Activated CD8-positive, alpha-beta memory T cell treated with anti-CD3 and anti-CD28 coated beads, Interleukin-2, amount 50 U/mL, for 48 hours (primary cell): ENCODE measurements around the gene DPYSL5.
"Not testable (repeated sequence)": the region's sequence is repeated elsewhere in the genome, so short reads cannot be mapped to it uniquely, and the experiment has no call there.

ENCODE experiments used
- DNase-seq: peaks from one replicate; pipeline ENCODE4 v3.0.0-alpha.2; 2020

Gene DPYSL5

GRCh38 chr2:26847655-26848335 is at the start of gene DPYSL5:
Gene DPYSL5, plus strand, starts transcription at chr2:26848132. Its CDS starts 50,368 bp downstream, at chr2:26898500.
- DNase-seq, result peak; percentile 61

- no peak for DNase-seq
Measured at GRCh38 chr2:26801328-26801727, 46.6 kb upstream of the DPYSL5 start.

- no peak for DNase-seq
Measured at GRCh38 chr2:26801796-26802195, 46.1 kb upstream of the DPYSL5 start.

GRCh38 chr2:26805241-26805676 is 42.7 kb upstream of the DPYSL5 start:
- no peak for DNase-seq

GRCh38 chr2:26807788-26808460 is 40.0 kb upstream of the DPYSL5 start:
- no peak for DNase-seq

- no peak for DNase-seq
Measured at GRCh38 chr2:26809211-26809610, 38.7 kb upstream of the DPYSL5 start.

GRCh38 chr2:26809876-26810577 is 37.9 kb upstream of the DPYSL5 start:
- no peak for DNase-seq

- DNase-seq, result no peak
Measured at GRCh38 chr2:26811261-26811660, 36.7 kb upstream of the DPYSL5 start.

- DNase-seq, result no peak
Measured at GRCh38 chr2:26811791-26812694, 35.9 kb upstream of the DPYSL5 start.

GRCh38 chr2:26812731-26813130 is 35.2 kb upstream of the DPYSL5 start:
- no peak for DNase-seq

- not testable (repeated sequence) for DNase-seq
Measured at GRCh38 chr2:26814072-26814765, 33.7 kb upstream of the DPYSL5 start.

- DNase-seq, result no peak
Measured at GRCh38 chr2:26816893-26817292, 31.0 kb upstream of the DPYSL5 start.

GRCh38 chr2:26818255-26818654 is 29.7 kb upstream of the DPYSL5 start:
- no peak for DNase-seq

GRCh38 chr2:26818972-26819371 is 29.0 kb upstream of the DPYSL5 start:
- DNase-seq, result no peak

- no peak for DNase-seq
Measured at GRCh38 chr2:26820932-26821331, 27.0 kb upstream of the DPYSL5 start.

GRCh38 chr2:26822877-26823276 is 25.1 kb upstream of the DPYSL5 start:
- no peak for DNase-seq

GRCh38 chr2:26838121-26838906 is 9.6 kb upstream of the DPYSL5 start:
- no peak for DNase-seq

GRCh38 chr2:26840937-26841610 is 6.9 kb upstream of the DPYSL5 start:
- no peak for DNase-seq

- no peak for DNase-seq
Measured at GRCh38 chr2:26843041-26843440, 4.9 kb upstream of the DPYSL5 start.

- no peak for DNase-seq
Measured at GRCh38 chr2:26845021-26845420, 2.9 kb upstream of the DPYSL5 start.
